AG09309 (cell line): ENCODE measurements around the gene MKLN1.
"Not testable (repeated sequence)": the region's sequence is repeated elsewhere in the genome, so short reads cannot be mapped to it uniquely, and the experiment has no call there.

ENCODE experiments used
- DNase-seq: peaks from one replicate; pipeline ENCODE4 v3.0.0-alpha.2; 2010; ENCODE audit warnings: low read depth
- H3K4me3 ChIP-seq: 2 replicates; pipeline ENCODE4 v1.5.1; 2011; ENCODE audit warnings: mild to moderate bottlenecking, low read depth, low read length, moderate library complexity; ENCODE audit not compliant: control insufficient read depth
- TF ChIP-seq, protein P1 (sequence below): IDR thresholded peaks from 2 replicates; pipeline ENCODE4 v1.5.1; 2011; ENCODE audit warnings: mild to moderate bottlenecking, low read depth, low read length, inconsistent platforms; ENCODE audit not compliant: insufficient read depth, control insufficient read depth; ENCODE audit errors: missing control alignments

The MKLN1 gene

DNA sequence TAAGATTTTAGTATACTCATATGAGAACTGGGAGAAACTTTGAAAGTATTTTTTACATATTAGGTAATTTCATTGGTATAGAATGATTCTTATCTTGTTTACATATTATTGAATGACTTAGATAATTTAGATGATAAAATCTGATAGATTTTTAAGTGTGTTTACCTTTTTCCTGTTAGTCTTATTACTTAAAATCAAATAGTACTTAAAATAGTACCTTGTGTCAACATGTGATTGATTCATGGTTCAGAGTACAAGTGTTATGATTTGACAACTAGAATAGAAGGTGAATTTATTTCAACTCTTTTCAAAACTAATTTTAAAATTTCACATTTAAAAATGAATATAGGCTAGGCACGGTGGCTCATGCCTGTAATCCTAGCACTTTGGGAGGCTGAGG, 4.1 kb downstream of the MKLN1 start:
- H3K4me3 ChIP-seq: no peak overlapping the region
- TF ChIP-seq, protein P1, sequence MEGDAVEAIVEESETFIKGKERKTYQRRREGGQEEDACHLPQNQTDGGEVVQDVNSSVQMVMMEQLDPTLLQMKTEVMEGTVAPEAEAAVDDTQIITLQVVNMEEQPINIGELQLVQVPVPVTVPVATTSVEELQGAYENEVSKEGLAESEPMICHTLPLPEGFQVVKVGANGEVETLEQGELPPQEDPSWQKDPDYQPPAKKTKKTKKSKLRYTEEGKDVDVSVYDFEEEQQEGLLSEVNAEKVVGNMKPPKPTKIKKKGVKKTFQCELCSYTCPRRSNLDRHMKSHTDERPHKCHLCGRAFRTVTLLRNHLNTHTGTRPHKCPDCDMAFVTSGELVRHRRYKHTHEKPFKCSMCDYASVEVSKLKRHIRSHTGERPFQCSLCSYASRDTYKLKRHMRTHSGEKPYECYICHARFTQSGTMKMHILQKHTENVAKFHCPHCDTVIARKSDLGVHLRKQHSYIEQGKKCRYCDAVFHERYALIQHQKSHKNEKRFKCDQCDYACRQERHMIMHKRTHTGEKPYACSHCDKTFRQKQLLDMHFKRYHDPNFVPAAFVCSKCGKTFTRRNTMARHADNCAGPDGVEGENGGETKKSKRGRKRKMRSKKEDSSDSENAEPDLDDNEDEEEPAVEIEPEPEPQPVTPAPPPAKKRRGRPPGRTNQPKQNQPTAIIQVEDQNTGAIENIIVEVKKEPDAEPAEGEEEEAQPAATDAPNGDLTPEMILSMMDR: no peak
- no peak for DNase-seq

DNA sequence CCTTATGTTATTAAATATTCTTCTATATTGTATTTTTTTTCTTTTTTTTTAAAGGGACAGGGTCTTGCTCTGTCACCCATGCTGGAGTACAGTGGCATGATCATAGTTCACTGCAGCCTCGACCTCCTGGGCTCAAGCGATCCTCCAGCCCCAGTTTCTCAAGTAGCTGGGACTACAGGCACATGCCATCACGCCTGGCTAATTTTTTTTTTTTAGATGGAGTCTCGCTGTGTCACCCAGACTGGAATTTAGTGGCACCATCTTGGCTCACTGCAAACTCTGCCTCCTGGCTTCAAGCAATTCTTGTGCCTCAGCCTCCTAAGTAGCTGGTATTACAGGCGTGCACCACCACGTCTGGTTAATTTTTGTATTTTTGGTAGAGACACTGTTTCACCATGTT, 5.1 kb downstream of the MKLN1 start:
- not testable (repeated sequence) for H3K4me3 ChIP-seq, DNase-seq

DNA sequence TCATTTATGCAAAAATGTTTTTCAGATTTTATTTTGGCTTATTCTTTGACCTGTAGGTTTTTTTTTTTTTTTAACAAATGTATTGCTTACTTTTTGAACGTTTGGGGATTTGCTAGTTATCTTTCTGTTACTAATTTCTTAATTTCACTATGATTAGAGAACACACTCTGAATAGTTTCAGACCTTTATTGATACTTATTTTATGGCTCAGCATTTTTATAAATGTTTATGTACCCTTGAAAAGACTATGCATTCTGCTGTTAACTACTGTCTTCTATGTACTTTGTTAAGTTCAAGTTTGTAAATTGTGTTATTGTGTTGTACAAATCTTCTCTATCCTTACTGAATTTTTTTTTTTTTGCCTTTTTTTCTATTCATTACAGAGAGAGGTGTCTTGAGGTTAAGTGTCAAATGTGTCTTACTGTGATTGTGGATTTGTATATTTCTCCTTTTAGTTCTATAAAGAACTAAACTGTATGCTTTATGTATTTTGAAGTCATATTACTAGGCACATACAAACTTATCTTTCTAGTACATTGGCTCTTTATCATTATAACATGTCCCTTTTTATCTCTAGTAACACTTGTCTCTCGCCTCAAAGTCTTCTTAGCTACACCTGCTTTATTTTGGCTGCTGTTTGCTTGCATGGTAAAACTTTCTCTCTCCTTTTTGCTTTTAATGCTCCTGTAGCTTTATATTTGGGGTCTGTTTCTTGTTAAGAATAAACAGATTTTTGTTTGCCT, 8.1 kb downstream of the MKLN1 start:
- no peak for DNase-seq
- TF ChIP-seq, protein P1: no peak
- H3K4me3 ChIP-seq: no peak overlapping the region

DNA sequence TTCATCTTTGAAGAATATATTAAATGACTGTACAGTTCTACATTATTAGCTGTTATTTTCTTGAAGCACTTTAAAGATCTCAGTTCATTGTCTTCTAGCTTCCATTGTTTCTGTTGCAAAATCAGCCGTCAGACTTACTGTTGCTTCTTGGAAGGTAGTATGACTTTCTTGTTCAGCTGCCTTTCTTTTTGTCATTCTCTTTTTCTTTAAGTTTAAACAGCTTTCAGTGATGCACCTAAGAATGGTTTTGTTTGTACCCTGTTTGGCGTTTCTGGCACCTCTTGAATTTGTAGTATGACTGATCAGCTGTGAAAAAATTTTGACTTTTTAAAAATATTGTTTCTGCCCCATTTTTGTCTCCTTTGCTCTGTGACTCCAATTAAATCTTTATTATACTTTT, 9.3 kb downstream of the MKLN1 start:
- H3K4me3 ChIP-seq: no peak overlapping the region
- TF ChIP-seq, protein P1: no peak
- DNase-seq: no peak

DNA sequence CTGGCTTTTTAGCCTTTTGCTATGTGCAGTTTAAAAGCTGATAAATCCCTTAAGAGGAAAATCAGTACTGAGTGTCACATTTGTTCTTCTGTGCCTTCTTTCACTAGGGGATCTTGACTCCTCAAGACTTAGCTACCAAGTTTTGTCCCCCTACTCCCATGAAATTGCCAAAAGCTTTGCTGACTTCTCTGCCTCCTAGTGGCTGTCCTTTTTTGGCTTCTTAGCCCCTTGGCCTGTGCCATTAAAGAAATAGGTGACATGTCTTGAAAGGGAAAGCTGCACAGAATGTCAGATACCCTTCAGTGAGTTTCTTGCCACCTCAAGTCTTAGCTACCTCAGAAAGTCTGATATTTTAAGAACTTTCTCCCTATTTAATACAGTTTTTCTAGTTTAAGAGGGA, 10.5 kb downstream of the MKLN1 start:
- no peak for DNase-seq
- TF ChIP-seq, protein P1: no peak
- H3K4me3 ChIP-seq: no peak overlapping the region

DNA sequence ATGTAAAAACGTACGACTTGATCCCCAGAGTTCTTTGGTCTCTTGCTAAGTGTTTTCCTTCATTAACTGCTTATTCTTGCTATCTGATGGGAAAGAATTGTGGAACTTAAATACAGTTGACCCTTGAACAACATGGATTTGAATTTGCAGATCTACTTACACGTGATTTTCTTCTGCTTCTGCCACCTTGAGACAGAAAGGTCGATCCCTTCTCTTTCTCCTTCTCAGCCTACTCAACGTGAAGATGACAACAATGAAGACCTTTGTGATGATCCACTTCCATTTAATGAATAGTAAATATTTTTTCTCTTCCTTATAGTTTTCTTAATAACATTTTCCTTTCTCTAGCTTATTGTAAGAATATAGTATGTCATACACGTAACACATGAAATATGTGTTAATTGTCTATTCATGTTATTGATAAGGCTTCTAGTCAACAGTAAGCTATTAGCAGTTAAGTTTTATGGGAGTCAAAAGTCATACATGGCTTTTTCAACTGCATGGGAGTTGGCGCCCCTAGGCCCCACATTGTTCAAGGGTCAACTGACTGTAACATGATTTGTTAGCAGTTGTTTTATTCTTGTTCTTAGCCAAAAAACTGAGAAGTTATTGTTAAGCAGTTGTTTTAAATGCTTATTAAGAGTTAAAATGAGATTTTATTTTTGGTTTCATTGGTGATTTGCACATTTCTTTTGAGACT, 11.2 kb downstream of the MKLN1 start:
- no peak overlapping the region for H3K4me3 ChIP-seq

DNA sequence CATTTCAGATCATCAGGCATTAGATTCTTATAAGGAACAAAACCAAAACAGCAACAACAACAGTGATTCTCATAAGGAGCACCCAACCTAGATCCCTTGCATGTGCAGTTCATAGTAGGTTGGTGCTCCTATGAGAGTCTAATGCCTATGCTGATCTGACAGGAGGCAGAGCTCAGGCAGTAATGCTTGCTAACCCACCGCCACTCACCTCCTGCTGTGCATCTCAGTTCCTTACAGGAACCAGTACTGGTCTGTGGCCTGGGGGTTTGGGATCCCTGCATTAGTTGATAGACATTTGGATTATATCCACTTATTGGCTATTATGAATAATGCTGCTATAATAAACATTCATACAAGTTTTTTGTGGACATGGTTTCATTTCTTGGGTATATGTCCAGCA, 14.0 kb downstream of the MKLN1 start:
- TF ChIP-seq, protein P1: no peak
- DNase-seq: no peak

More for the DNA sequence above, 11.2 kb downstream of the MKLN1 start:
- DNase-seq: no peak
- TF ChIP-seq, protein P1: no peak

More for the DNA sequence above, 14.0 kb downstream of the MKLN1 start:
- H3K4me3 ChIP-seq: no peak overlapping the region
